Mesothelial cell of epicardium (in vitro differentiated cells): ENCODE results near the gene HIBADH. TPM values are rescaled to one million over a fixed set of nuclear protein-coding genes. Genes with fewer than 3 reads are reported as not detected.

ENCODE experiments used
- DNase-seq, 2 experiments: peaks; one replicate each; pipeline ENCODE4 v3.0.0; 2021; ENCODE audit warnings: low spot score in 2 of 2; ENCODE audit not compliant: unreplicated experiment in 2 of 2
- H3K27ac Mint-ChIP-seq: 2 replicates; pipeline ENCODE4 v1.8.0; 2021; ENCODE audit warnings: mixed read lengths
- H3K27me3 Mint-ChIP-seq: 2 replicates; pipeline ENCODE4 v1.8.0; 2021; ENCODE audit warnings: low read depth, mixed read lengths
- H3K36me3 Mint-ChIP-seq: 2 replicates; pipeline ENCODE4 v1.8.0; 2021; ENCODE audit warnings: mixed read lengths
- H3K4me1 Mint-ChIP-seq: 2 replicates; pipeline ENCODE4 v1.8.0; 2021; ENCODE audit warnings: mixed read lengths
- H3K4me3 Mint-ChIP-seq: 2 replicates; pipeline ENCODE4 v1.8.0; 2021; ENCODE audit warnings: mild to moderate bottlenecking, moderate library complexity, mixed read lengths
- H3K9me3 Mint-ChIP-seq: 2 replicates; pipeline ENCODE4 v1.8.0; 2021; ENCODE audit warnings: mixed read lengths
- total RNA-seq: library from RNA; stranded (reverse); gene quantifications from 3 replicates; pipeline ENCODE4 v1.2.1, GENCODE V29; 2021
- TF ChIP-seq, protein P1 (sequence below): fragments of 200-600 bp; sonication (generic); IDR thresholded peaks from one replicate; pipeline ENCODE4 v1.5.0; 2021; ENCODE audit warnings: antibody characterized with exemption; ENCODE audit not compliant: unreplicated experiment

The HIBADH gene
- total RNA-seq, 1 donor from 2014 or later = 33.2 TPM

DNA sequence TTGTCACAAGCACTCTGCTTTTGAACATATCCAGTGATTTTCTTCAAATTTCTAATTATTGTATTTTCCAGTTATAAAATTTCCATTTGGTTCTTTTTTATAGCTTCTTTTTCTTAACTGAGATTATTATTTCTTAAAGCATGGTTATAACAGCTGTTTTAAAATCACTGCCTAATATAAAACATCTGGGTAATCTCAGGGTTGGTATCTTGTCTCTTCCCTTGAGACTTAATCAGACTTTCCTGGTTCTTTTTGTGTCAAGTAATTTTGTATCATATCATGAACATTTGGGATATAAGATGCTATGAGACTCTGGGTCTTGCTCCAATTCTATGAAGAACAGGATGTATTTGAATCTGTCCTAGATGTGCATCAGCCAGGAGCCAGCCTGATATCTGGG, 93.6 kb downstream of the HIBADH start:
- H3K4me1 Mint-ChIP-seq = peaks cover 9% of the 10 kb centered on the region
- TF ChIP-seq, protein P1, sequence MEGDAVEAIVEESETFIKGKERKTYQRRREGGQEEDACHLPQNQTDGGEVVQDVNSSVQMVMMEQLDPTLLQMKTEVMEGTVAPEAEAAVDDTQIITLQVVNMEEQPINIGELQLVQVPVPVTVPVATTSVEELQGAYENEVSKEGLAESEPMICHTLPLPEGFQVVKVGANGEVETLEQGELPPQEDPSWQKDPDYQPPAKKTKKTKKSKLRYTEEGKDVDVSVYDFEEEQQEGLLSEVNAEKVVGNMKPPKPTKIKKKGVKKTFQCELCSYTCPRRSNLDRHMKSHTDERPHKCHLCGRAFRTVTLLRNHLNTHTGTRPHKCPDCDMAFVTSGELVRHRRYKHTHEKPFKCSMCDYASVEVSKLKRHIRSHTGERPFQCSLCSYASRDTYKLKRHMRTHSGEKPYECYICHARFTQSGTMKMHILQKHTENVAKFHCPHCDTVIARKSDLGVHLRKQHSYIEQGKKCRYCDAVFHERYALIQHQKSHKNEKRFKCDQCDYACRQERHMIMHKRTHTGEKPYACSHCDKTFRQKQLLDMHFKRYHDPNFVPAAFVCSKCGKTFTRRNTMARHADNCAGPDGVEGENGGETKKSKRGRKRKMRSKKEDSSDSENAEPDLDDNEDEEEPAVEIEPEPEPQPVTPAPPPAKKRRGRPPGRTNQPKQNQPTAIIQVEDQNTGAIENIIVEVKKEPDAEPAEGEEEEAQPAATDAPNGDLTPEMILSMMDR = no peak
- no peak for DNase-seq
- H3K27me3 Mint-ChIP-seq = no peaks in the 10 kb centered on the region
- H3K27ac Mint-ChIP-seq = peak overlapping the region; percentile 25
- no peak overlapping the region for H3K4me3 Mint-ChIP-seq
- H3K9me3 Mint-ChIP-seq = peaks cover 34% of the 10 kb centered on the region
- H3K36me3 Mint-ChIP-seq = peaks cover 39% of the 10 kb centered on the region

DNA sequence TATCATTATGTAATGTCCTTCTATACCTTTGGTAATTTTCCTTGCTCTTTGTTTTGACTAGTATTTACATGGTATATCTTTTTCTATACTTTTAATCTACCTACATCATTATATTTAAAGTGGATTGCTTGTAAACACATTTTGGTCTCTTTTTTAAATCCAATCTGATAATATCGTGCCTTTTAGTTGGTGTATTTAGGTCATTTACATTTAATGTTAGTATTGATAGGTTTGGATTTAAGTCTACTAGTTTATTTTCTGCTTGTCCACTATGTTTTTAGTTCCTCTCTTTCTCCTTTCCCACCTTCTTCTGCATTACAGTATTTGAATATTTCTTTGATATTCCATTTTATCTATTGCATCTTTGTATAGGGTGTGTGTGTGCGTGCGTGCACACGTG, 95.4 kb downstream of the HIBADH start:
- peaks cover 9% of the 10 kb centered on the region for H3K4me1 Mint-ChIP-seq

DNA sequence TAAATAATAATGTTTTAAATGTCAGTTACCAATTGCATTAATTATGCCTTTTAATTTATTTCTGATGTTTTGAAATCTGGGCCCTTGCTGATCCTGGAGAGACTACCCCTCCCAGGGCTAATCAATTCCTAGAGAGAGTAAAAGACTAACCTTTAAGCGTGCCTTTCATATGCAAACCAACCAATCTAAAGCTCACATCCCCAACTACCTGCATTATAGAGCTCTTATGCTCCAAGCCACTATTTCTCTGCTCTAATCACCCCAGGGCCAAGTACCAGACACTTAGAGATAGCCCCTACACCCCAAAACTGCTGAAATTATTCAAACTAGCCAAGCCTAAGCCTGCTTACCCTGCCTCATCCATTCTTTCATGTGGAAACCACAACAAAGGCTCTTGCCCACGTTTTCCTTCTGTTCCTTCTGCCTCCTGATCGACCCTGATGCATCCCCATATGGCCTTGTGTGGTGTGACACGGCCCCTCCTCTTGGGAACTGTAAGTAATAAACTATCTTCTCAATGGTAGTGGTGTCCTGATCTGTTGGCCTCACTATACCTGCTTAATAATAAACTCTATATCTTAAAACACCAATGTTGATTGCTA, 97.7 kb downstream of the HIBADH start:
- Mint-ChIP-seq H3K36me3 (peaks cover 51% of the 10 kb centered on the region), H3K4me1 (peaks cover 9% of the 10 kb centered on the region), H3K27me3 (no peaks in the 10 kb centered on the region), H3K9me3 (peaks cover 49% of the 10 kb centered on the region), H3K4me3 (no peak overlapping the region), H3K27ac (no peak overlapping the region)
- TF ChIP-seq, protein P1 = no peak
- DNase-seq = no peak

More for the DNA sequence above, 95.4 kb downstream of the HIBADH start:
- no peak overlapping the region for H3K4me3 Mint-ChIP-seq
- peaks cover 49% of the 10 kb centered on the region for H3K36me3 Mint-ChIP-seq
- DNase-seq = no peak
- TF ChIP-seq, protein P1 = no peak
- no peak overlapping the region for H3K27ac Mint-ChIP-seq
- H3K27me3 Mint-ChIP-seq = no peaks in the 10 kb centered on the region
- H3K9me3 Mint-ChIP-seq = peaks cover 42% of the 10 kb centered on the region

DNA sequence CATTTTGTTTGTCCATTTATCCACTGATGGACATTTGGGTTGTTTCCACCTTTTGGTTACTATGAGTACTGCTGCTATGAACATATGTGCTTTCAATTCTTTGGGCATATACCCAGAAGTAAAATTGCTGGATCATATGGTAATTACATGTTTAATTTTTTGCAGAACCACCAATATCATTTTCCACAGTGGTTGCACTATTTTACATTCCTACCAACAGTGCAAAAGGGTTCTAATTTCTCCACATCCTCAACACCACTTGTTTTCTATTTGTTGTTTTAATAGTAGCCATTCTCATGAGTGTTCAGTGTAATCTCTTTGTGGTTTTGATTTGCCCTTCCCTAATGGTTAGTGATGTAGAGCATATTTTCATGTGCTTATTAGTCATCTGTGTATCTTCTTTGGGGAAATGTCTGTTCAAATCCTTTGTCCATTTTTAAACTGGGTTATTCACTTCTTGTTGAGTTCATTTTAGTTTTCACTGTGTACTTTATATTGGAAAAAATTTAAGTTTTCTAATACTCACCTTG, 101.9 kb downstream of the HIBADH start:
- no peak overlapping the region for H3K4me3 Mint-ChIP-seq
- H3K27me3 Mint-ChIP-seq = no peaks in the 10 kb centered on the region
- no peak overlapping the region for H3K27ac Mint-ChIP-seq
- DNase-seq = no peak
- H3K9me3 Mint-ChIP-seq = peaks cover 49% of the 10 kb centered on the region
- TF ChIP-seq, protein P1 = no peak
- H3K36me3 Mint-ChIP-seq = peaks cover 46% of the 10 kb centered on the region
- H3K4me1 Mint-ChIP-seq = no peaks in the 10 kb centered on the region

DNA sequence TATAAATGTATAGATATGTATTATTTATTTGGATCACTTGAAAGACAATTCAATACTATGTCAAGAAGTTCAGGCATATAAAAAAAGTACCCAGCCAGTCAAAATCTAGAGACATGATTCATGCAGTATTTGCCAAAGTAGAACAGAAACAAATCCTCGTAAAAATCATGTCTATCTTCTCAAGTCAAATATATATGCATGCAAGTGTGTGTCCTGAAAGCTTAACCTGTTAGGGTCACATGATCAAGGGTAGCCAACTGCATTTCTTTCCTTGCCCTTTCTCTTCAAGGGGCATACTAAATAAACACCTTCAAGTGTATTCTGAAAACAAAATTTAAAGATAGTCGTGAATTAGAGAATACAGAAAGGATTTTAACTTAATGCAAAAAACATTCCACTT, 107.0 kb downstream of the HIBADH start:
- Mint-ChIP-seq H3K9me3 (peaks cover 19% of the 10 kb centered on the region), H3K27me3 (no peaks in the 10 kb centered on the region), H3K36me3 (peaks cover 17% of the 10 kb centered on the region), H3K4me3 (no peak overlapping the region), H3K4me1 (no peaks in the 10 kb centered on the region), H3K27ac (no peak overlapping the region)
- TF ChIP-seq, protein P1 = no peak
- DNase-seq = no peak
